ENCODE results near the gene CDC42BPG.

Gene CDC42BPG

DNA sequence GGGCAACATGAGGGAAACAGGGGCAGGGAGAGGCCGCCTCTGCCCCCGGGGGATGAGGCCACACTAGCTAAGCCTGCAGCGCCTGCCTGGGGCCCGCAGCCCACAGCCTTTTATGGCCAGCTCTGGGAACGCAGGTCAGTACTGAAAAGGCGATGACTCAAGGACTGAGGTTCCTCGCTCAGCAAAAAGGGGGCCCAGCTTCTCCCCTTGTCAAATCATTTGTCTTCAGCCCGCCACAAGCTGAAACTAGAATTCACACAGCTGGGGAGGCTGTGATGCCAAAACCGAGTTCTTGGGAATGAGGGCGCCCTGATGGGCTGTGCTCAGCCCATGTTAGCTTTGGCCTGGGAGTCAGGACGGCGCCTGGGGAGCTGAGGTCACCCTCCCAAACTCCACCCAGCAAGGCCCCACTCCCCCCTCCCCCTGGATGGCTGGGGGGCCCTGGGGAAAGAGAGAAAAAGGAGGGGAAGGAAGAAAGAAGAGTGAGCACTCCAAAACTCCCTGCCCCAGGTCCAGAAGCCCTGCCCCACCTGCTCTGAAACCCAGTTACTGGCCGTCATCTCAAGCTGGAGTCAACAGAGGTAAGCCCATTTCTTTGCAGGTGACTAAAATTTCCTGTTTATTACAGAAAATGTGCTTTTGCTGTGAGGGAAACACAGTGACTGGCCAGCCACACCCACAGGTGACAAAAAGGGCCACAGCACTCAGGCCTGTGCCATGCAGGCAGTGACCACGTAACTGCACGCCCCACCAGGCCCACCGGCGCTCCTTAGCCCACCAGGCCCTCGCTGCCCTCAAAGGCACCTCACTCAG lies 20.2 kb upstream of the CDC42BPG start:
- no peak for TF ChIP-seq GATA2 (IDR thresholded peaks at IDR 0.05; ENCODE audit: low read depth, low read length)
- TF ChIP-seq GATA3 (IDR thresholded peaks at IDR 0.05; ENCODE audit: low read depth, low read length): no peak

DNA sequence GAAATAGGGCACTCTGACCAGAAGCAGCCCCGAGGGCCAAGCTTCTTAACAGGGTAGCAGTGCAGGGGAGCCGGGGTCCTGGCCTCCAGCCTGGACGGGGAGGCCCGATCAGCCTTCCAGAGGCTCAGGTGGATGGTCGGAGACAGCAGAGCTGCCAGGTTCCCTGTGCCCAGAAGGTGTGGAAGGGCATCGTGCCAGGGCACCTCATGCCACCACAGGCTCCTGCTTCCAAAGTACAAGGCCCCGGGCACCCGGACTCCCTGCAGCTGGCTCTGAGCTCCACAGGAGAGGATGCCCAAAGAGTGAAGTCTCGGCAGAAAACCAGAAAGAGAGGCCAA lies 19.7 kb upstream of the CDC42BPG start:
- TF ChIP-seq GATA2 (IDR thresholded peaks at IDR 0.05; ENCODE audit: low read depth, low read length) (no peak), GATA3 (IDR thresholded peaks at IDR 0.05; ENCODE audit: low read depth, low read length) (no peak)

DNA sequence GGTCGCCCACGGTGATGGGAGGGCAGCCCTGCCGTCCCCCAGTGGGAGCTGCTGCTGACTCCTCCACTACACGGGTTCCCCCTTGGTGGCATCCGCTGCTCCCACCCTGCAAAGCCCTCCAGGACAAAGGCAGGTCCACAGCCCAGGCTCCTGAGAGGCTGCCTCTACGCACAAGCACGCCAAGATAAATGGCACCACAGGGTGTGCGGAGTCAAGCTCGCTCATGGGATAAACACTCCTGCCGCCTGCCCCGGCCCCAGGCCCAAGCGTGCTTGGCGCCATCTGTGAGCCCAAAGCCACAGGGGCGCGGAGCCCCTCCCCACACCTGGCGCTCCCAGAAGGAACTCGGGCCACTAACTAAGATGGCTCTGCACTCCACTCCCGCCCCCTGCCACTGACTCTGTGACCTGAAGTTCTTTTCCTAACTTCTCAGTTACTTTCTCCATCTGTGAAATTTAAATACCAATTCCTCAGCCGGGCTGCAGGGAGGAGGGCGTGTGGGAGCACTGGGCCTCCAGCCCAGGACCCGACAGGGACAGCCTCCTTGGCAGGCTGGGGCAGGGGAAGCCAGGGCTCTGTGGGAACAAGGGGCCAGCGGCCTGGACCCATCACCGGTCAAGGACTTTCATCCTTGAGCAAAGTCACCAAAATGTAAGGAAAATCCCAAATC lies 19.1 kb upstream of the CDC42BPG start:
- TF ChIP-seq GATA2 (IDR thresholded peaks at IDR 0.05; ENCODE audit: low read depth, low read length): no peak
- TF ChIP-seq GATA3 (IDR thresholded peaks at IDR 0.05; ENCODE audit: low read depth, low read length): no peak

DNA sequence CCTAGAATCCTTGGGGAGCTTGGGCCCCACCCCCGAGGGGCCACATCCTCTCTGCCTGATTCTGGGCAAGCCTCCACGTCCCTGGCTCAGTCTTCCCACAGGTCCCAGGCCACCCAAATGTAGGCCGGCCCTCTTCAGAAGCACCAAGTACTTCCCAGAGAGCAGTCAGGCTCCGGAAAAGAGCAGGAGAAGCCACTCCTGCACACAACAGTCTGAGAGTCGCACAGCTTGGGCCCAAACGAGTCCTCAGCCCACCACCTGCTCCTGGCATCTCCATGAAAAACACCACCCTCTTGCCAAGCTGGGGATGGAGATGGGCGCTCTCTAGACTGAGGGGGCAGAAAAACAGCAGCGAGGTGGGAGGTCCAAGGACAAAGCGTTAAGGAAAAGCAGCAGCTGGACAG lies 18.5 kb upstream of the CDC42BPG start:
- no peak for TF ChIP-seq GATA3 (IDR thresholded peaks at IDR 0.05; ENCODE audit: low read depth, low read length)

DNA sequence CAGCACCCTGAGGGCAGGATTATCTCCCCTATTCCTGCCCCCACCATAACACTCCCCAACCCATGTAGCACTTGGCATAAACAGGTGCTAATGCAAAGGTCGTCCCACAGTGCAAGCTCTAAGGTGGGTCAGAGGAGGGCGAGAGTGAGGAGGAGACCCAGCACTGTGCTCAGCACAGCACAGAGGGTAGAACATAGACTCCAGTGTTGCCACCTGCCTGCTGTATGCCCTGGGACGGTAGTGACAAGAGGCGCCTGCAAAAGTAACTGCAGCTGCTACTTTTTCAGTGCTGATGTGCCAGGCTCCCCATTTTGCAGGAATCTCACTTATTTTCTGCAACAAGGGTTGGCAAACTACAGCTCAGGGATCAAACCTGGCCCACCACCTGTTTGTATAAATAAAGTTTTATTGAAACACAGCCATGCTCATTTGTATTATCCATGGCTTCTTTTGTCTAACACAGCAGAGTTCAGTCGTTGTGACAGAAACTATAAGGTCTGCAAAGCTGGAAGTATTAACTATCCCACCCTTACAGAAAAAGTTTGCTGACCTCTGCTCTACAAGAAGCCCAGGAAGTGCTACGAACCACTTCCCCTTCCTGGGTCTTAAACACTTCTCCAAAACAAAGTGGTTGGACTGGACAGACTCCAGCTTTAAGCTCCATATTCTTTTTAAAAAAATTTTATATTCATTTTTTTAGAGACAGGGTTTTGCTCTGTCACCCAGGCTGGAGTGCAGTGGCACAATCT lies 16.9 kb upstream of the CDC42BPG start:
- TF ChIP-seq GATA3 (IDR thresholded peaks at IDR 0.05; ENCODE audit: low read depth, low read length): no peak
- no peak for TF ChIP-seq GATA2 (IDR thresholded peaks at IDR 0.05; ENCODE audit: low read depth, low read length)

DNA sequence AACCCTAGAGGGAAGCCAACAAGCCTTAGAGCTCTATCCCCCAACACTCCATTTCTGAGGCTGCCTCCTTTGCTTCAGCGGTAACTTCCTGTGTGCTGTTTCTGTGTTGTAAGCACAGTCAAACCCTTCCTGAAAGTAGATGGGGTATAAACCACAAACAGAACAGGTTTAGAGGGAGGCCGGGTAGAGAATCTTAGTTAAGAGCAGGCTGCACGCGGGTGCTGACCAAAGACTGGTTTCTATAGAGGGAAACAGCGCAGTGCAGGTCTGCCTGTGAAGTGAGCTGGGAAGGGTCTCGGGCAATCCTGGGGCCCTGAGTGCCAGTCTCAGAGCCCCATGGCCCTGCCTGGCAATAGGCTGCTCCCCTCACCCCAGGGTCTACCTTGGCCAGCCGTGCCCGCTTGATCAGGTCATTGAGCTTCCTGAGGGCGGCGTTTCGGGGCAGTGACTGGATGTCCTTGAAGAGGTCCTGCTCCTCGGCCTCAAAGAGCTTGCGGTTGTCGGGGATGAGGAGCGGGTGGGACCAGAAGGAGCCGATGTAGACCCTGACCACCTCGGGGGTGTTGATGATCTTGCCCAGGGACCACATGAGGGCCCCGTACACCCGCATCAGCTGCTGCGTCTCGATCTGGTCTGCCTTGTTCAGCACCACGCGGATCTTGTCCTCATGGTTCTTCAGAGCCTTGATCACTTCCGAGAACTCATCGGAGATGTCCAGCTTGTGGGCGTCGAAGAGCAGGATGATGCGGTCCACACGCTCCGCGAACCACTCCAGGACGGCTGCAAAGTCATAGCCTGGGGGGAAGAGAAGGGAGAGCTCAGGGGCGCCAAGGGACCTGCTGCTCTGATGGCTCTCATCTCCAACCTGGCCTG lies 15.3 kb upstream of the CDC42BPG start:
- no peak for TF ChIP-seq GATA2 (IDR thresholded peaks at IDR 0.05; ENCODE audit: low read depth, low read length)
- TF ChIP-seq GATA3 (IDR thresholded peaks at IDR 0.05; ENCODE audit: low read depth, low read length): no peak

DNA sequence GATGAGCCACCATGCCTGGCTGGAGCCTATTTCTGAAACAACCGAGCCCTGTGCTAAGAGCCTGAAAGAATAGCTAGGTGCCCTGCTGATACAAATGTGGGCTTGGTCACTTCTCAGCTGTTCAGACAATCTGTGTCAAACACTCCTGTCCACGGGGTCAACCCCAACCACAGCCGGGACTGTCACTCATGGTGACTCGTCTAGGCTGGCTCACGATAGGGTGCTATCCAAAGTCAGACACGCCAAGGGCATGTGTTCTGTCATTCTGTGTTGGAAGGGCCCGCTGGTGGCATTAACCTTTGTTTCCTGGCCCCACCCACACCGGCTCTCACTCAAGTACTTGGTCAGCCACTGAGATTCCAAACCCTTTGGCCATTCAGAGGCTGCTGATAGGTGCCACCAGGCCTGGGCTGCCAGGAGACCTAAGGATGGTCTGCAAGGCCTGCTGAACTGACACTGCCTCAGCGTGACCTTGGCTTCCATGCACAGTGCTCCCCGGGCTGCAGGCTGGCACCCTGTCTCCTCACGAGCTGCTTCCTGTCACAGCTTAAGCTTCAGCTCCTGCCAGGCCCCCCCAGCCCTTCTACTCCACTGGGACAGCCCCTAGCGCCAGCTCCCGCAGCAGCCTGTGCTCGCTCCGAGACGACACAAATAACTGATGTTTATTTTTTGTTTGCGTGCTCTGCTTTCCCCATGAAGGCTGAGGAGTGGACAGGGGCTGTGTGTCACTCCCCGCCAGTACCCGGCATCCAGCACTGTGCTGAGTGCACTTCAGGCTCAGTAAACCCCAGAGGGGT lies 14.2 kb upstream of the CDC42BPG start:
- TF ChIP-seq GATA2 (IDR thresholded peaks at IDR 0.05; ENCODE audit: low read depth, low read length) (no peak), GATA3 (IDR thresholded peaks at IDR 0.05; ENCODE audit: low read depth, low read length) (no peak)

DNA sequence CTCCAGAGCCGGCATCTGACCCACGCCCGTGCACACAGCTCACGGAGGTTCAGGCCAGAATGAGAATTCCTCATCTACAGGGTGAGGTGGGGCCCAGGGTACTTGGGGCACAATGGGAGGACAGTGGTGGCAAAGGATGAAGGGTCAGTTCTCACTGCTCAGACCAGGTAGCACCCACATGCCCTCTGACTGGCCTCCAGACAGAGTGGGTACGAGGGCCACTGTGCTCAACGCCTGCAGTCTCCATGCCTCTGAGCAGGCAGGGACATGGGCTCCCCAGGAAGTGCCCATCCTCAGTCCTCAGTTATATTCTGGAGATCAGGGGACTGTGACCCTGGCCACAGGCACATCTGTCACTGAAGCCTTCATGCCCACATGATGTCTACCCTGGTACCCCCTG lies 13.0 kb upstream of the CDC42BPG start:
- TF ChIP-seq GATA3 (IDR thresholded peaks at IDR 0.05; ENCODE audit: low read depth, low read length) (no peak), GATA2 (IDR thresholded peaks at IDR 0.05; ENCODE audit: low read depth, low read length) (no peak)

DNA sequence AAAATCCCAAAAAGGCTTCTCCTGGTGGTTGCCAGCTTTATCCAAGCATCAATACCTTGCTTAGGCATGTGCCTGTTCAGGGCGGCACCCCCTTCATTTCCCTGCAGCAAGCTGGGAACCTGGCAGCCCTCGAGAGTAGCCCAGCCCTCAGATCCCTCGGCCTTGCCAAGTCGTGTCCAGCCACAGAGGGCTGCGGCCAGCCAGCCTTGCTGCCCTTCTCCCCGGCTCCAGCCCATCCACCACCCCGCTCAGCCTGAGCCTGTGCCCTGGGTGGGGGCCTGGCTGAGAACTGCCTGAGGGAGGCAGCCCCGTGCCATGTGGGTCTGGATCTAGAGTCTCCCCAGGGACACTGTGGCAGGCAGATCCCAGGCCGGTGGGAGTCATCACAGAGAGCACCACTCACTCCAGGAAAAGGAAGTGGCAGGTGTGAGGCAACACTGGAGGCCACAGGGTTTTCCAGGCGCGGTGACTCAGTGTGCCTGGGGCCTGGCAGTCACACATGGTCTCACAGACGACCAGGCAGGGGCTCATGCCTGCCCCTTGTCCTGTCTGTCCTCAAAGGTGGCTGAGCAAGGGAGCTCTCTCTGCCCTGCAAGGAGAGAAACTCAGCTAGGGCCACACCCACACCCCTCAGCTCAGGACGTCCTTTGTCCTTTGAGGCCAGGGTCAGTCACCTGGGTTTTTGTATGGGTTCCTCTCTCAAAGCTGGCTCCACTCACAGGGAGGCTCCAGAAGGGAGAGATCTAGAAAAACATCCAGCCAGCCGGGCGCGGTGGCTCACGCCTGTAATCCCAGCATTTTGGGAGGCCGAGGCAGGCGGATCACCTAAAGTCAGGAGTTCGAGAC lies 12.2 kb upstream of the CDC42BPG start:
- no peak for TF ChIP-seq GATA2 (IDR thresholded peaks at IDR 0.05; ENCODE audit: low read depth, low read length)
- no peak for TF ChIP-seq GATA3 (IDR thresholded peaks at IDR 0.05; ENCODE audit: low read depth, low read length)

DNA sequence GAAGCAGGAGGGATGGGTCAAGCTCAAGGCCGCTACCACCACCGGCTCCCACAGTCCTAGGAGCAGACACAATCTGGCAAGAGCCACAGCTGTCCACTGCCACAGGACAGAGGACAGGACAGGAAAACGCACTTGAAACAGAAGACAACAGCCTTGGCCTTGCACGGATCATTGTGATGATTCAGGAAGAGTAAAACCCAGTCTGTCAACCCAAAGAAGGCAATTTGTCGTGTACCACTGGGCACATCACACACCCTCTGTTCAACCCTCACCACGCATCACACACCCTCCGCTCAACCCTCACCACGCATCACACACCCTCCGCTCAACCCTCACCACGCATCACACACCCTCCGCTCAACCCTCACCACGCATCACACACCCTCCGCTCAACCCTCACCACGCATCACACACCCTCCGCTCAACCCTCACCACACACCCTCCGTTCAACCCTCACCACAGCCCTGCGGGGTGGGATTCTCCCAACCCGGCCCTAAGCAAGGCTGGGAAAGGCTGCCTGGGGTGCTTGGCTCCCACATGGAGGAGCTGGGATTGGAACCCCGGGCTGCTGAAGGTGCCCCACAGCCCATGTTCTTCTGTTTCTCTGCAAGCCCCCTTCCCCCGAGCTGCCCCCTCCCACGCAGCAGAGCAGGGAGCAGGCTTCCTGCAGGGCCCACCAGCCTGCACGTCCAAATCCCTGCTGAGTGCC lies 11.3 kb upstream of the CDC42BPG start:
- no peak for TF ChIP-seq GATA3 (IDR thresholded peaks at IDR 0.05; ENCODE audit: low read depth, low read length)
- no peak for TF ChIP-seq GATA2 (IDR thresholded peaks at IDR 0.05; ENCODE audit: low read depth, low read length)

DNA sequence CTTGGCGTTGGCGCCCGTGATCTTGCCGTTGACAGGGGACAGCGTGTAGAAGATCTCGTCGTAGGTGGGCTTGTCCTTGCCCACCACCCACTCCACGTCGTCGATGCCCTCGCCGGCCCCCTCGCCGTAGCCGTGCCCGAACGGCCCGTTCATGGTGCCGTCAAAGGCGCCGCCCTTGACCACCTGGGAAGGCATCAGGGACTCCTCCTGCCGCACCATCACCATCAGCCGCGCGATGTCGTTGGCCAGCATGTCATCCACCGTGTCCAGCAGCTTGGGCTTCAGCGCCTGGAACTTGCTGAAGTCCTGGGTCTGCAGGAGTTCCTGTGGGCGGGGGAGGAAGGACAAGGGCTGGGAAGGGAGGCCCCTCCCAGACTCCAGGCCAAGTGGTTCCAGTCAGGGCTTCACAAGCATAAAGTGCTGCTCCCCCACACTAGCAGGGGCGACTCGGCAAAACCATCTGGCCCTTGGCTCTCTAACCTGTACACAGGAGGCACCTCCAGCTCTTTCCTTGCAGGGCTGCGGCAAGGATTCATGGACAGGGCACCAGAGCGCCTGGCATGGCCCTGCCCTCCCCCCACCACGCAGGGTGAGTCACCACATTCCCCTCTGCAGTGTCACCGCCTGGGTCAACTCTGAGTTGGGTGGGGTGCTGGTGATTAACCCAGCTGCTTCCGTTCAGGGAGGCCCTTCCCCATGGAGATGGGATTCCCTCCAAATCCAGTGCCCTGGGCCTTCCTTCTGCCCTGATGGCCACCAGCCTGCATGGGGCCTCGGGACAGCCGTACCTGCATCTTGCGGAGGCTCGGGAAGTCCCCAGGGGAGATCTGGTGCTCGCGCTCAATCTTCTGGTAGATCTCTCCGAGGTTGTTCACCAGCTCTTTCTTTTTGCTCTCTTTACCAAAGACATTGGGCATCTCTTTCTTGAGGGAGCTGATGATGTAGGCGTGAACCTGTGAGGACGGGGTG lies 10.4 kb upstream of the CDC42BPG start:
- TF ChIP-seq GATA2 (IDR thresholded peaks at IDR 0.05; ENCODE audit: low read depth, low read length) (no peak), GATA3 (IDR thresholded peaks at IDR 0.05; ENCODE audit: low read depth, low read length) (no peak)

Data from SH-SY5Y (cell line).